ENCODE results near the gene MBOAT2. TPM values are rescaled to one million over a fixed set of nuclear protein-coding genes. Genes with fewer than 3 reads are reported as not detected.

Gene MBOAT2
- total and polyA plus RNA-seq, 4 donors, result 0.57 to 65.5 (median 3.2) TPM

DNA sequence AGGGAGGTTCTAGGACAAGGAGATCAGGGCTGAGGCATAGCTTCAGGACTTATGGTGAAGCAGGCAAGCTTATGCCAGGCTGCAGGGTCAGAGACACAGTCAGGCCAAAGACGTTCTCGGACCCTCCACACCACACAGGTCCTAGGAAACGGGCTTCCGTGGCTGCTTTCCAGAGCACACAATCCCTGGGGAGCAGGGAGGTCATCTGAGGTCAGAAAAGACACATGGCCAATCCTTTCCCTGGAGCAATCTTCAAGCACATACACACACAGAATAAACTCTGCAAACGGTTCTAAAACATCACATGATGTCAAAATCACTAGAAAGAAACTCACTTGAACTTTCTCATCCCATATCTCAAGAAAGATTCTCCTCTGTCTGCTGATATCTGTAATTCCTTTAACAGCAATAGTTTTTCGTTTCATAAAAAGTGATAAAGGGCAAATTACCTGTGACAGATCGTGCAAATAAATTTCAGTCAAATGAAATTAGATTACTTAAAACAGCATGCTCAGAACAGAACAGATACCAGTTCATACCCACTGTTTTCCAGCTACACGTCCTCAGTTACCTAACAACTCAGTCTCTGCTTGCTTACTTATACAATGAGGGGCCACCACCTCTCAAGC lies 63.9 kb downstream of the MBOAT2 start:
- Histone ChIP-seq H3K4me3 (ENCODE audit: low read depth in 1 of 3, low read length in 3 of 3) (no peak overlapping the region), H3K9me3 (ENCODE audit: control insufficient read depth in 4 of 4, low read length in 3 of 4) (no peaks in the 10 kb centered on the region), H3K36me3 (ENCODE audit: control insufficient read depth in 4 of 4, insufficient read depth in 3 of 4, low read depth in 1 of 4, low read length in 3 of 4) (no peaks in the 10 kb centered on the region), H3K4me1 (ENCODE audit: control insufficient read depth in 4 of 4, insufficient read depth in 4 of 4, low read length in 3 of 4) (no peaks in the 10 kb centered on the region), H3K9ac (ENCODE audit: low read depth in 1 of 2, low read length in 2 of 2) (no peak overlapping the region), H3K27me3 (ENCODE audit: control insufficient read depth in 4 of 4, insufficient read depth in 4 of 4, low read length in 3 of 4) (no peaks in the 10 kb centered on the region), H3K27ac (ENCODE audit: low read depth in 1 of 2, low read length in 2 of 2) (no peak overlapping the region)
- WGBS, result 63% methylated on average over 8 of the region's 8 CpGs
- TF ChIP-seq RXRA (IDR thresholded peaks at IDR 0.05), result no peak
- TF ChIP-seq HNF4G (IDR thresholded peaks at IDR 0.05), result no peak
- no peak for TF ChIP-seq HNF4A (conservative IDR thresholded peaks at IDR 0.05)
- no peak for TF ChIP-seq FOXA1 (IDR thresholded peaks at IDR 0.05)
- no peak for DNase-seq (ENCODE audit: low spot score)

GRCh38 chr2:8938384-8938783 lies 65.1 kb downstream of the MBOAT2 start:
- Histone ChIP-seq H3K4me1 (ENCODE audit: control insufficient read depth in 4 of 4, insufficient read depth in 4 of 4, low read length in 3 of 4) (no peaks in the 10 kb centered on the region), H3K27me3 (ENCODE audit: control insufficient read depth in 4 of 4, insufficient read depth in 4 of 4, low read length in 3 of 4) (no peaks in the 10 kb centered on the region), H3K4me3 (ENCODE audit: low read depth in 1 of 3, low read length in 3 of 3) (no peak overlapping the region), H3K36me3 (ENCODE audit: control insufficient read depth in 4 of 4, insufficient read depth in 3 of 4, low read depth in 1 of 4, low read length in 3 of 4) (no peaks in the 10 kb centered on the region), H3K27ac (ENCODE audit: low read depth in 1 of 2, low read length in 2 of 2) (no peak overlapping the region), H3K9me3 (ENCODE audit: control insufficient read depth in 4 of 4, low read length in 3 of 4) (no peaks in the 10 kb centered on the region), H3K9ac (ENCODE audit: low read depth in 1 of 2, low read length in 2 of 2) (no peak overlapping the region)
- no peak for DNase-seq (ENCODE audit: low spot score)
- 96% methylated on average over 19 of the region's 19 CpGs for WGBS
- no peak for TF ChIP-seq CTCF (IDR thresholded peaks at IDR 0.05; ENCODE audit: low read depth, low read length, missing input control)
- TF ChIP-seq EGR1 (IDR thresholded peaks at IDR 0.05; ENCODE audit: low read depth in 2 of 2), result no peak
- TF ChIP-seq HNF4A (conservative IDR thresholded peaks at IDR 0.05), result no peak
- no peak for TF ChIP-seq RXRA (IDR thresholded peaks at IDR 0.05)
- no peak for TF ChIP-seq NR2F2 (IDR thresholded peaks at IDR 0.05)
- TF ChIP-seq HNF4G (IDR thresholded peaks at IDR 0.05), result no peak
- no peak for TF ChIP-seq GABPA (IDR thresholded peaks at IDR 0.05 in 1 of 2, conservative IDR thresholded peaks at IDR 0.05 in 1 of 2)
- TF ChIP-seq SP1 (IDR thresholded peaks at IDR 0.05), result no peak

GRCh38 chr2:8935982-8936381 lies 67.5 kb downstream of the MBOAT2 start:
- Histone ChIP-seq H3K4me3 (ENCODE audit: low read depth in 1 of 3, low read length in 3 of 3) (no peak overlapping the region), H3K9ac (ENCODE audit: low read depth in 1 of 2, low read length in 2 of 2) (no peak overlapping the region), H3K27ac (ENCODE audit: low read depth in 1 of 2, low read length in 2 of 2) (no peak overlapping the region), H3K36me3 (ENCODE audit: control insufficient read depth in 4 of 4, insufficient read depth in 3 of 4, low read depth in 1 of 4, low read length in 3 of 4) (no peaks in the 10 kb centered on the region), H3K27me3 (ENCODE audit: control insufficient read depth in 4 of 4, insufficient read depth in 4 of 4, low read length in 3 of 4) (no peaks in the 10 kb centered on the region), H3K4me1 (ENCODE audit: control insufficient read depth in 4 of 4, insufficient read depth in 4 of 4, low read length in 3 of 4) (no peaks in the 10 kb centered on the region), H3K9me3 (ENCODE audit: control insufficient read depth in 4 of 4, low read length in 3 of 4) (no peaks in the 10 kb centered on the region)
- 92% methylated on average over 3 of the region's 3 CpGs for WGBS
- no peak for DNase-seq (ENCODE audit: low spot score)
- no peak for TF ChIP-seq RXRA (IDR thresholded peaks at IDR 0.05)
- TF ChIP-seq REST (IDR thresholded peaks at IDR 0.05), result no peak
- TF ChIP-seq TAF1 (conservative IDR thresholded peaks at IDR 0.05), result no peak
- no peak for TF ChIP-seq GABPA (IDR thresholded peaks at IDR 0.05 in 1 of 2, conservative IDR thresholded peaks at IDR 0.05 in 1 of 2)
